ENCODE results near the gene IL25.
"Not testable (repeated sequence)": the region's sequence is repeated elsewhere in the genome, so short reads cannot be mapped to it uniquely, and the experiment has no call there.

Gene IL25

DNA sequence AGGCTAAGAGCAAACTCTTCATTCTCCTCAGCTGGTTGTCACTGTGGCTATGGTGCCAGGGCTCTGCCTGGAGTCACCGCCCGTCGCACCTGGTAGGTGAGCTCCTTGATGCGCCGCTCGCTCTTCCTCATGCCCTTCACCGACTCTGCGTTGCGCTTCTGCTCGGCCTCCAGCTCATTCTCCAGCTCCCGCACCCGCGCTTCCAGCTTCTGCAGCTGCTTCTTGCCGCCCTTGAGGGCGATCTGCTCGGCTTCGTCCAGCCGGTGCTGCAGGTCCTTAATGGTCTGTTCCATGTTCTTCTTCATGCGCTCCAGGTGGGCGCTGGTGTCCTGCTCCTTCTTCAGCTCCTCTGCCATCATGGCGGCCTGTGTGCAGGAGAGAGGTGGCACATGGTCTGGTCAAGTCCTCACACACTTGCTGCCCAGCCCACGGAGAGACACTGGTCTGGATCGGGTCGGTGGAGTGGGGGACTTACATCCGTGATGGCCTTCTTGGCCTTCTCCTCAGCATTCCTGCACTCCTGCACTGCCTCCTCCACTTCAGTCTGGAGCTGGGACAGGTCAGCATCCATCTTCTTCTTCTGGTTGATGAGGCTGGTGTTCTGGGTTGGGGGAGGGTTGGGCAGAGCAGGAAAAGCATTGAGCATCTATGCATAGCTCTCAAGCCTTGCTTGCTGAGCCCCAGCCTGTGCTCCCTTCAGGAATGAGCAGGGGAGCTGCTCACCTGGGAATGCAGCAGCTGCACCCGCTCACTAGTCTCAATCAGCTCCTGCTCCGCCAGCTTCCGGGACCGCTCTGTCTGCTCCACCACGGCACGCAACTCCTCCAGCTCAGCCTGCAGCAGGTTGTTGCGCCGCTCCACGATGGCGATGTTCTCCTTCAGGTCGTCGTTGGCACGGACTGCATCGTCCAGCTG, 42.6 kb downstream of the IL25 start:
- no peak for DNase-seq

DNA sequence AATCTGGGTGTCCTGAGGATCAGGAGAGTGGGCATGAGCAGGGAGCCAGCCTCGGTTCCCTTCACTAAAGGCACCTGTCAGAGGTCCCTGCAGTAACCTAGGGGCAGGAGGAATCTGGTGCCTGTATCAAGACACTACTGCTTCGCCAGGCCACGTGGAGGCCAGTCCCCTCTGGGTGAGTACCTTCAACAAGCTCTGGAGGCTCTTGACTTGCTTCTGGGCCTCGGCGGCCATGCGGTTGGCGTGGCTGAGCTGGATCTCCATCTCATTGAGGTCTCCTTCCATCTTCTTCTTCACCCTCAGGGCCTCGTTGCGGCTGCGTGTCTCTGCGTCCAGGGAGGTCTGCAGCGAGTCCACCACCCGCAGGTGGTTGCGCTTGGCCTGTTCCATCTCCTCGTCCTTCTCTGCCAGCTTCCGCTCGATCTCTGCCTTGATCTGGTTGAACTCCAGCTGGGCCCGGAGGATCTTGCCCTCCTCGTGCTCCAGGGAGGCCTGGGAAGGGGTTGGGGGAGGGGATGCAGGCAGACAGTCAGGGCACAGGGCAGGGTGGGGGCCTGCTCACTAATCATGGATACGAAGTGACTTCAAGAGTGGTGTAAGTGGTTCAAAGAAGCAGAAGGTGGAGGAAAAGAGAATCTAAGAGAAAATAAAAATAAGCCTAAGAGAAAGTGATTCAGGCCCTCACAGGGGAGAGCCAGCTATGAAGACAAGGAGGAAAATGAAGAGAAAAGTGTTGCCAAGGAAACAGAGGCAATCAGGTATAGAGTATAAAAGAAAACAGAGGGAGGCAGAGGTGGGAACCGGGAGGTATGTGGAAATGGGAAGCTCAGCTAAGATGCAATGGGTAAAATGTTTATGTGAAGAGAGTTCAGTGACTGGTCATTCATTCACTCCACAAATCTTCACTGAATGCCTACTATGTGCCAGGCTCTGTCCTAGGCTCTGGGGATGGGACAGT, 43.5 kb downstream of the IL25 start:
- no peak for DNase-seq

DNA sequence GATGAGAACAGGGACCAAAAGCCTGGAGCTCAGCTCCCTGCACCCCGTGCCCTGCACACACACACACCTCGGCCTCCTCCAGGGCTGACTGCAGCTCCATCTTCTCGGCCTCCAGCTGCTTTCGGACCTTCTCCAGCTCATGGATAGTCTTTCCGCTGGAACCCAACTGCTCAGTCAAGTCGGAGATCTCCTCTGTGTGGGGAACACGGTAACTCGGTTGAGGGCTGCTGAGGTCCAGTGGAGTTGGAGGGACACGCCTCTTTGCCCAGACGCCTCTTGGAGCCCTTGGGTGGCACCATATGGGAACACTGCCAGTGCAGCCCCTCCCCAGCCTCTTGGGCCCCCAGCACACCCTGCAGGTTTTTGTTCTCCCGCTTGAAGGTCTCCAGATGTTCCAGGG, 44.2 kb downstream of the IL25 start:
- no peak for DNase-seq

GRCh38 chr14:23417269-23417668, 44.7 kb downstream of the IL25 start:
- not testable (repeated sequence) for DNase-seq

GRCh38 chr14:23418021-23418420, 45.4 kb downstream of the IL25 start:
- no peak for DNase-seq

DNA sequence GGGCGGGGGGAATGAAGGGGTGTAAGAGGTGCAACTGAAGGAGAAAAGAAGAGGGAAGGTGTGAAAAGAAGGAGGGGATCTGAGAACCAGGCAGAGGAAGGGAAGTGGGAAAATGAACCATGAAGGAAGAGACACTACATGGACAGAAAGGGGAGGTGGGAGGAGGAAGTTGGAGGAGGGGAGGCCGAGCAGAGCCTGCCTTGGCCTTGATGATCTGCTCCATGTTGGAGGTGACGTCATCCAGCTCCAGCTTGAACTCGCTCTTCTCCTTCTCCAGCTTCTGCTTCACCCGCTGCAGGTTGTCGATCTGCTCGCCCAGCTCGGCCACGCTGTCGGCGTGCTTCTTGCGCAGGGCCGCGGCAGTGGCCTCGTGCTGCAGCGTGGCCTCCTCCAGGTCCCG, 47.0 kb downstream of the IL25 start:
- not testable (repeated sequence) for DNase-seq

DNA sequence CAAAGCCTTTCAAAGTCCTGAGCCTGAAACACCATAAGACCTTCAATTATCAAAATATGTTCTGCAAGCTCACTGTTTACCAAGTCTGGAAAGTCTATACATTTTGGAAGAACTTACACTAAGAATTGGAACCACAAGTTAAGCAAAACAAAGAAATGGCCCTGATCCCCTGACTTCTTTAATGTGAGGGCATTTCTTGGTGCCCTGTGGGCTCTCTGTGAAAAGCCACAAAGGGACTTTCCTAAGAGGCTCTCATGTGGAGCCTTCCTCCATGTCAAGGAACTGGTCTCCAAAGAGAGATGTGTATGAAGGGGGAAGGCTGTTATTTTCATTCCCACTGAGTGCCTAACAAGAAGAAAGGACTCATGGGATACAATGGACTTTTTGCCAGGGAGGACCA, 49.0 kb downstream of the IL25 start:
- DNase-seq, result no peak

DNA sequence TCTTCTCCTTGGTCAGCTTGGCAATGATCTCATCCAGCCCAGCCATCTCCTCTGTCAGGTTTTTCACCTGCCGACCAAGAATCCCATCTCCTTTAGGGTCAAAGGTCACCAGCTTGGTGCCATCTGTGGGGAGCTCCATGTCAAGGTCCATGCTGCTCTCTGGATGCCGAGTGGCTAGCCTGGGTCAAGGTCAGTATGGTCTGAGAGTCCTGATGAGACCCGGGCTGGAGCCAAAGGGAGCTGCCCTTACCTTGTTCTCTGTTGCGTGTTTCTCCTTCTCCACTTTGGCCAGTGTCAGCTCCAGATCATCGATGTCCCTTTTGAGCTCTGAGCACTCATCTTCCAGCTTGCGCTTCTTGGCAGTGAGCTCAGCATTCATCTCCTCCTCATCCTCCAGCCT, 51.0 kb downstream of the IL25 start:
- DNase-seq, result no peak

GRCh38 chr14:23425169-23425568, 52.6 kb downstream of the IL25 start:
- no peak for DNase-seq

DNA sequence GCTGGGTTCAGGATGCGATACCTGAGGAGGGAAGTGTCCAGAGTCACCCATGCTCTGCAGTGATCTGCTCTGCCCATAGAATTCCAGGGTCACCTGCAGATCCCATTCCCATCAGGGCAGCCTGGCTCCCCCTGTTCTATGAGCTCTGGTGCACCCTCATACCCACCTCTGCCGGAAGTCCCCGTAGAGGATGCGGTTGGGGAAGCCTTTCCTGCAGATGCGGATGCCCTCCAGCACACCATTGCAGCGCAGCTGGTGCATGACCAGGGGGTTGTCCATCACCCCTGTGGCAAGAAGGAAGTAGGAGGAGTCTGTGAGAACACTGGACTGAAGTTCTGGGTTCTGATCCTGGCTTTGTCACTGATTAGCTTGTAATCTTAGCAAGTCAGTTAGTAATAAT, 53.2 kb downstream of the IL25 start:
- DNase-seq, result not testable (repeated sequence)
